ENCODE data around the gene TXNDC5. TPM values are rescaled to one million over a fixed set of nuclear protein-coding genes. Genes with fewer than 3 reads are reported as not detected.

TXNDC5 gene
- total RNA-seq, 3 donors from 2014 or later, result 121 to 131 (median 122) TPM

- Mint-ChIP-seq H3K9me3 (peaks cover 15% of the 10 kb centered on the region), H3K4me1 (ENCODE audit: low read depth) (no peaks in the 10 kb centered on the region), H3K27me3 (ENCODE audit: low read depth) (peaks cover 15% of the 10 kb centered on the region), H3K4me3 (no peak overlapping the region), H3K36me3 (ENCODE audit: insufficient read depth) (no peaks in the 10 kb centered on the region)
- DNase-seq, result no peak
- no peak for ATAC-seq
These were observed 11.1 kb upstream of the TXNDC5 start for GRCh38 chr6:7921632-7922092.

GRCh38 chr6:7921046-7921445, 10.5 kb upstream of the TXNDC5 start:
- Mint-ChIP-seq H3K4me3 (no peak overlapping the region), H3K36me3 (ENCODE audit: insufficient read depth) (no peaks in the 10 kb centered on the region), H3K27me3 (ENCODE audit: low read depth) (peaks cover 15% of the 10 kb centered on the region), H3K9me3 (peaks cover 15% of the 10 kb centered on the region), H3K4me1 (ENCODE audit: low read depth) (no peaks in the 10 kb centered on the region)
- no peak for DNase-seq
- no peak for ATAC-seq

GRCh38 chr6:7920425-7920824, 9.8 kb upstream of the TXNDC5 start:
- H3K36me3 Mint-ChIP-seq (ENCODE audit: insufficient read depth), result no peaks in the 10 kb centered on the region

GRCh38 chr6:7919871-7920270, 9.3 kb upstream of the TXNDC5 start:
- H3K9me3 Mint-ChIP-seq, result peaks cover 7% of the 10 kb centered on the region
- no peaks in the 10 kb centered on the region for H3K36me3 Mint-ChIP-seq (ENCODE audit: insufficient read depth)
- ATAC-seq (peak; percentile 58 to 74), DNase-seq (peak; percentile 20)
- no peaks in the 10 kb centered on the region for H3K4me1 Mint-ChIP-seq (ENCODE audit: low read depth)
- H3K27me3 Mint-ChIP-seq (ENCODE audit: low read depth), result peaks cover 14% of the 10 kb centered on the region
- H3K4me3 Mint-ChIP-seq, result no peak overlapping the region

More at GRCh38 chr6:7920425-7920824, 9.8 kb upstream of the TXNDC5 start:
- Mint-ChIP-seq H3K27me3 (ENCODE audit: low read depth) (peaks cover 16% of the 10 kb centered on the region), H3K4me1 (ENCODE audit: low read depth) (no peaks in the 10 kb centered on the region), H3K4me3 (no peak overlapping the region), H3K9me3 (peaks cover 13% of the 10 kb centered on the region)
- DNase-seq (no peak), ATAC-seq (peak; percentile 72 to 73)

GRCh38 chr6:7918403-7918802, 7.8 kb upstream of the TXNDC5 start:
- no peak overlapping the region for H3K4me3 Mint-ChIP-seq
- H3K4me1 Mint-ChIP-seq (ENCODE audit: low read depth), result no peaks in the 10 kb centered on the region
- H3K27me3 Mint-ChIP-seq (ENCODE audit: low read depth), result peaks cover 5% of the 10 kb centered on the region
- no peaks in the 10 kb centered on the region for H3K9me3 Mint-ChIP-seq
- ATAC-seq (no peak), DNase-seq (no peak)
- H3K36me3 Mint-ChIP-seq (ENCODE audit: insufficient read depth), result no peaks in the 10 kb centered on the region

- H3K27me3 Mint-ChIP-seq (ENCODE audit: low read depth), result peaks cover 5% of the 10 kb centered on the region
- H3K36me3 Mint-ChIP-seq (ENCODE audit: insufficient read depth), result no peaks in the 10 kb centered on the region
- H3K4me3 Mint-ChIP-seq, result no peak overlapping the region
- H3K4me1 Mint-ChIP-seq (ENCODE audit: low read depth), result no peaks in the 10 kb centered on the region
- DNase-seq (no peak), ATAC-seq (no peak)
- H3K9me3 Mint-ChIP-seq, result no peaks in the 10 kb centered on the region
These were observed 7.1 kb upstream of the TXNDC5 start for GRCh38 chr6:7917729-7918128.

- H3K9me3 Mint-ChIP-seq, result no peaks in the 10 kb centered on the region
- H3K4me1 Mint-ChIP-seq (ENCODE audit: low read depth), result no peaks in the 10 kb centered on the region
- H3K36me3 Mint-ChIP-seq (ENCODE audit: insufficient read depth), result no peaks in the 10 kb centered on the region
- H3K27me3 Mint-ChIP-seq (ENCODE audit: low read depth), result peaks cover 5% of the 10 kb centered on the region
- DNase-seq (no peak), ATAC-seq (no peak)
- H3K4me3 Mint-ChIP-seq, result no peak overlapping the region
These were observed 6.4 kb upstream of the TXNDC5 start for GRCh38 chr6:7916959-7917358.

GRCh38 chr6:7914991-7915789, 4.6 kb upstream of the TXNDC5 start:
- Mint-ChIP-seq H3K4me3 (no peak overlapping the region), H3K9me3 (no peaks in the 10 kb centered on the region), H3K27me3 (ENCODE audit: low read depth) (peaks cover 5% of the 10 kb centered on the region), H3K36me3 (ENCODE audit: insufficient read depth) (no peaks in the 10 kb centered on the region), H3K4me1 (ENCODE audit: low read depth) (peaks cover 5% of the 10 kb centered on the region)
- no peak for DNase-seq
- no peak for ATAC-seq

GRCh38 chr6:7914311-7914710, 3.7 kb upstream of the TXNDC5 start:
- H3K27me3 Mint-ChIP-seq (ENCODE audit: low read depth), result peaks cover 5% of the 10 kb centered on the region
- no peaks in the 10 kb centered on the region for H3K9me3 Mint-ChIP-seq
- no peak overlapping the region for H3K4me3 Mint-ChIP-seq
- H3K36me3 Mint-ChIP-seq (ENCODE audit: insufficient read depth), result no peaks in the 10 kb centered on the region
- ATAC-seq (no peak), DNase-seq (no peak)
- peaks cover 6% of the 10 kb centered on the region for H3K4me1 Mint-ChIP-seq (ENCODE audit: low read depth)

GRCh38 chr6:7912736-7913517, 2.3 kb upstream of the TXNDC5 start:
- no peak for DNase-seq

GRCh38 chr6:7912024-7912423, 1.4 kb upstream of the TXNDC5 start:
- ATAC-seq (no peak), DNase-seq (no peak)
- H3K9me3 Mint-ChIP-seq, result no peaks in the 10 kb centered on the region
- H3K4me1 Mint-ChIP-seq (ENCODE audit: low read depth), result peaks cover 9% of the 10 kb centered on the region
- H3K27me3 Mint-ChIP-seq (ENCODE audit: low read depth), result peaks cover 2% of the 10 kb centered on the region
- no peak overlapping the region for H3K4me3 Mint-ChIP-seq
- H3K36me3 Mint-ChIP-seq (ENCODE audit: insufficient read depth), result no peaks in the 10 kb centered on the region

More at GRCh38 chr6:7912736-7913517, 2.3 kb upstream of the TXNDC5 start:
- Mint-ChIP-seq H3K4me1 (ENCODE audit: low read depth) (peaks cover 9% of the 10 kb centered on the region), H3K9me3 (no peaks in the 10 kb centered on the region), H3K36me3 (ENCODE audit: insufficient read depth) (no peaks in the 10 kb centered on the region), H3K27me3 (ENCODE audit: low read depth) (peaks cover 2% of the 10 kb centered on the region), H3K4me3 (no peak overlapping the region)
- no peak for ATAC-seq

- Mint-ChIP-seq H3K4me3 (no peak overlapping the region), H3K9me3 (no peaks in the 10 kb centered on the region), H3K27me3 (ENCODE audit: low read depth) (peaks cover 2% of the 10 kb centered on the region), H3K4me1 (ENCODE audit: low read depth) (peaks cover 9% of the 10 kb centered on the region), H3K36me3 (ENCODE audit: insufficient read depth) (no peaks in the 10 kb centered on the region)
- no peak for DNase-seq
- ATAC-seq, result no peak
These were observed 747 bp upstream of the TXNDC5 start for GRCh38 chr6:7911345-7911725.

GRCh38 chr6:7910298-7910653, 312 bp downstream of the TXNDC5 start:
- no peaks in the 10 kb centered on the region for H3K36me3 Mint-ChIP-seq (ENCODE audit: insufficient read depth)
- H3K27me3 Mint-ChIP-seq (ENCODE audit: low read depth), result no peaks in the 10 kb centered on the region
- H3K9me3 Mint-ChIP-seq, result no peaks in the 10 kb centered on the region
- H3K4me1 Mint-ChIP-seq (ENCODE audit: low read depth), result peaks cover 9% of the 10 kb centered on the region
- DNase-seq, result no peak
- ATAC-seq, result peak; percentile 58 to 59
- H3K4me3 Mint-ChIP-seq, result no peak overlapping the region

GRCh38 chr6:7909323-7910276, 988 bp downstream of the TXNDC5 start:
- ATAC-seq, result peak; percentile 55 to 58
- Mint-ChIP-seq H3K27me3 (ENCODE audit: low read depth) (no peaks in the 10 kb centered on the region), H3K4me1 (ENCODE audit: low read depth) (peaks cover 9% of the 10 kb centered on the region), H3K36me3 (ENCODE audit: insufficient read depth) (peaks cover 6% of the 10 kb centered on the region), H3K4me3 (peak overlapping the region; percentile 81), H3K9me3 (no peaks in the 10 kb centered on the region)
- DNase-seq, result peak; percentile 25
